Stomach (tissue), 9 donors: Measurements from ENCODE around the gene ARHGAP25. TPM values are rescaled to one million over a fixed set of nuclear protein-coding genes. Genes with fewer than 3 reads are reported as not detected.

ENCODE experiments used
- DNase-seq, 2 donors: peaks; one replicate each; pipeline versions ENCODE4 v3.0.0 to v3.0.0-alpha.2; 2013 to 2019
- H3K27ac ChIP-seq, 5 donors: fragments of 200-600 bp in 4 of 5; sonication (generic) in 4 of 5; one replicate each; pipeline ENCODE4 v1.5.1; 2013 to 2019; ENCODE audit warnings: mild to moderate bottlenecking in 1 of 5, moderate library complexity in 1 of 5
- H3K27me3 ChIP-seq, 3 donors: fragments of 200-600 bp; sonication (generic); one replicate each; pipeline ENCODE4 v1.5.1; 2017 to 2019; ENCODE audit warnings: mixed run types in 1 of 3
- H3K36me3 ChIP-seq, 4 donors: fragments of 200-600 bp; sonication (generic); 1 replicate in 3 of 4; 2 replicates in 1 of 4; pipeline ENCODE4 v1.5.1; 2016 to 2019
- H3K4me1 ChIP-seq, 4 donors: fragments of 200-600 bp; sonication (generic); one replicate each; pipeline ENCODE4 v1.5.1; 2016 to 2019
- H3K4me3 ChIP-seq, 4 donors: fragments of 200-600 bp; sonication (generic) in 3 of 4; one replicate each; pipeline ENCODE4 v1.5.1; 2016 to 2019; ENCODE audit warnings: mild to moderate bottlenecking in 1 of 4
- H3K9me3 ChIP-seq, 4 donors: fragments of 200-600 bp; sonication (generic); one replicate each; pipeline ENCODE4 v1.5.1; 2016 to 2019
- CTCF ChIP-seq, 7 experiments: fragments of 450-650 bp in 4 of 7; fragments of 200-600 bp in 3 of 7; sonication (generic) in 3 of 7; IDR thresholded peaks; one replicate each; pipeline ENCODE4 v1.5.1; 2016 to 2019; ENCODE audit warnings: antibody characterized with exemption in 7 of 7, control low read depth in 2 of 7, mild to moderate bottlenecking in 1 of 7
- EP300 ChIP-seq: sonication (generic); formaldehyde crosslinking; IDR thresholded peaks from one replicate; pipeline ENCODE4 v1.6.1; 2017; ENCODE audit warnings: antibody characterized with exemption
- POLR2A ChIP-seq, 4 donors: fragments of 450-650 bp; IDR thresholded peaks; one replicate each; pipeline ENCODE4 v1.6.1; 2016; ENCODE audit warnings: antibody characterized with exemption in 4 of 4, control low read depth in 2 of 4, mild to moderate bottlenecking in 1 of 4, moderate library complexity in 1 of 4
- POLR2AphosphoS5 ChIP-seq, 3 donors: sonication (generic); formaldehyde crosslinking; IDR thresholded peaks; one replicate each; pipeline ENCODE4 v1.6.1; 2016; ENCODE audit warnings: antibody characterized with exemption in 3 of 3
- WGBS, 5 donors: extraction: QIAGEN DNeasy Blood & Tissue Kit in 3 of 5; methylation state at CpG; one replicate each; pipeline versions ENCODE4 v1.1.5 to v1.1.7; 2013 to 2018; 5-methylcytosine and 5-hydroxymethylcytosine counted together
- intact Hi-C: fragments of 100-400 bp; cut with DNase I; formaldehyde crosslinking; loops from one replicate; pipeline ENCODE4 v1.15.1; 2023; ENCODE audit warnings: low total_unique reads
- polyA plus RNA-seq, 3 donors: library from polyadenylated mRNA; stranded (reverse); fragments of 200-250 nt; gene quantifications; one replicate each; pipeline ENCODE4 v1.2.3, GENCODE V29; 2013
- total RNA-seq, 5 donors: library from RNA; depleted of rRNA; stranded (reverse); fragments of >200 nt; gene quantifications; one replicate each; pipeline versions ENCODE4 v1.1.0 to v1.2.3, GENCODE V29; 2014 to 2016
- donor health status: healthy with polysubstance abuse.
- donor health status: Bipolar disorder and iron deficiency.
- donor health status: healthy.

The ARHGAP25 gene
- total and polyA plus RNA-seq, 8 donors = 0.29 to 17.1 (median 4.0) TPM; not detected in 1

DNA sequence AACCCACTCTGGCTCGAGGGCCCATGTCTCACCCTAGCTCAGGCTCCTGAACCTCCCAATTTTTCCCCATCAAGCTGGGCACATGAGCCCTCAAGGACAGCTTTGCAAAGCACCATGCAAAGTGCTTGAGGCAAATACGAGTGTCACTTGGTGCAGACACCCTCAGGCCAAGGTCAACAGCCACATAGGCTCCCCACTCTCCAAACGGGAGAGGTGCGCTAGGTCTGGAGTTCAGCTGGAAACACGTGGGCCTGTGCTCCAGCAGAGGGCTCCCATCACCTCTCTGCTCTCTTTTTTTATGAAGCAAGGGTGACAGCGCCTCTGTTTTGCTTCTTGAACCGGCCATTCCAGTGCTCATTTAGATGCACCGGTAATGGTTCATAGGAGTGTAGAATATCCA lies 11.9 kb upstream of the ARHGAP25 start:
- no peak for TF ChIP-seq POLR2A (IDR thresholded peaks at IDR 0.05)
- no peak for TF ChIP-seq POLR2AphosphoS5 (IDR thresholded peaks at IDR 0.05)
- TF ChIP-seq EP300 = no peak
- no peak for TF ChIP-seq CTCF (IDR thresholded peaks at IDR 0.05)
- H3K27me3 ChIP-seq = no peaks in the 10 kb centered on the region
- H3K9me3 ChIP-seq = no peaks in the 10 kb centered on the region
- 77 to 84% (median 80%) methylated on average over 8 of the region's 8 CpGs for WGBS, 5 donors
- no peak overlapping the region for H3K4me3 ChIP-seq
- H3K27ac ChIP-seq = no peak overlapping the region
- H3K4me1 ChIP-seq = peaks cover 0 to 34% (median 4%) of the 10 kb centered on the region in 4 donors
- H3K36me3 ChIP-seq = no peaks in the 10 kb centered on the region
- no peak for DNase-seq
- intact Hi-C loops = no loop called here

DNA sequence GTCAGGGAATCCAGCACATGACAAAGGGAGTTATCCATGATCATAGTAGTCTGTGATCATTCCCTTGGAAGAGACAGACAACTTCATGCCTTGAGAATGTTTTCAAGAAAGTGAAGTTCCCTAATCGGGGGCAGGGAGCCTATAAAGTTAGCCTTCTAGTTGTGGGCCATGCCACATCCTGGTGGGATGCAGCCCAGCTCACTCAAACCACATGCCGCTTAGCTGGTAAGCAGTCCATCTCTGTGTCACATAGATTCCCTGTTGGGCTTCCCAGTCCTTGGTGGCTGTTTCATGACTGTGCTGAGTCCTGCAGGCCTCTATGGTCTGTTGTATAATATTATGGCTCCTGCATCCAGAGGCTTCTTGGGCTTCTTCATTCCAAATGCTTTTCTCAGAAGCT lies 11.4 kb upstream of the ARHGAP25 start:
- H3K4me1 ChIP-seq = peaks cover 0 to 34% (median 4%) of the 10 kb centered on the region in 4 donors
- intact Hi-C loops = no loop called here
- 78 to 95% (median 91%) methylated on average over 2 of the region's 2 CpGs for WGBS, 5 donors
- H3K36me3 ChIP-seq = no peaks in the 10 kb centered on the region
- no peak overlapping the region for H3K27ac ChIP-seq
- H3K27me3 ChIP-seq = no peaks in the 10 kb centered on the region
- no peaks in the 10 kb centered on the region for H3K9me3 ChIP-seq
- TF ChIP-seq EP300 (no peak), POLR2A (IDR thresholded peaks at IDR 0.05) (no peak), CTCF (IDR thresholded peaks at IDR 0.05) (no peak), POLR2AphosphoS5 (IDR thresholded peaks at IDR 0.05) (no peak)
- DNase-seq = no peak
- no peak overlapping the region for H3K4me3 ChIP-seq

DNA sequence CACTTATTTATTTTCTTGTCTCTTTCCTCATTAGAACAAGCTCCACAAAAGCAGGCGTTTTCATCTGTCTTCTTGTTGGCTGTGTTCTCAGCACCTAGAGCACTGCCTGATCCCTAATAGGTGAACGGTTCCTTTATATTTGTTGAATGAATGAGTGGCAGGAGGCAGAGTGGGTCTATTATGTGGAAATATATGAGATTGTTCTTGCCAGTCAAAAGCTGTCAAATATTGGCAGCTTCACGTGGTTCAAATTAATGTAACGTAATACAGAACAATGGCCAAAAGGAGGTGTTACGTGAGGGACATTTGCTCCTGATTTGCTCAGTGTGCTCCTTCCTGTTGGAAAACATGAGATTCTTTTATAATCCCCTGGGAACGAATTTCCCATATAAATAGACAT lies 8.5 kb upstream of the ARHGAP25 start:
- peaks cover 0 to 37% (median 12%) of the 10 kb centered on the region in 4 donors for H3K4me1 ChIP-seq
- H3K36me3 ChIP-seq = no peaks in the 10 kb centered on the region
- DNase-seq = no peak
- no peaks in the 10 kb centered on the region for H3K27me3 ChIP-seq
- 68 to 81% (median 74%) methylated on average over 6 of the region's 6 CpGs for WGBS, 5 donors
- H3K27ac ChIP-seq = no peak overlapping the region
- no peaks in the 10 kb centered on the region for H3K9me3 ChIP-seq
- intact Hi-C loops = no loop called here
- H3K4me3 ChIP-seq = no peak overlapping the region
- TF ChIP-seq POLR2A (IDR thresholded peaks at IDR 0.05) (no peak), EP300 (no peak), POLR2AphosphoS5 (IDR thresholded peaks at IDR 0.05) (no peak)

- intact Hi-C loops = no loop called here
Observed at GRCh38 chr2:68726608-68727367, 7.8 kb upstream of the ARHGAP25 start.

More at GRCh38 chr2:68726608-68727367, 7.8 kb upstream of the ARHGAP25 start:
- 69 to 86% (median 76%) methylated on average over 11 of the region's 11 CpGs for WGBS, 5 donors
- no peaks in the 10 kb centered on the region for H3K9me3 ChIP-seq
- peaks cover 0 to 37% (median 11%) of the 10 kb centered on the region in 4 donors for H3K4me1 ChIP-seq
- no peak overlapping the region for H3K4me3 ChIP-seq
- TF ChIP-seq POLR2AphosphoS5 (IDR thresholded peaks at IDR 0.05) = no peak
- no peak for TF ChIP-seq EP300
- TF ChIP-seq CTCF (IDR thresholded peaks at IDR 0.05) = no peak
- no peak for TF ChIP-seq POLR2A (IDR thresholded peaks at IDR 0.05)
- DNase-seq = peak; percentile 41 to 72
- no peaks in the 10 kb centered on the region for H3K27me3 ChIP-seq
- H3K27ac ChIP-seq = peak overlapping the region in 2 of 5 donors; percentile 28 to 46
- H3K36me3 ChIP-seq = no peaks in the 10 kb centered on the region
